ENCODE results near the gene CUL2.

CUL2 gene

DNA sequence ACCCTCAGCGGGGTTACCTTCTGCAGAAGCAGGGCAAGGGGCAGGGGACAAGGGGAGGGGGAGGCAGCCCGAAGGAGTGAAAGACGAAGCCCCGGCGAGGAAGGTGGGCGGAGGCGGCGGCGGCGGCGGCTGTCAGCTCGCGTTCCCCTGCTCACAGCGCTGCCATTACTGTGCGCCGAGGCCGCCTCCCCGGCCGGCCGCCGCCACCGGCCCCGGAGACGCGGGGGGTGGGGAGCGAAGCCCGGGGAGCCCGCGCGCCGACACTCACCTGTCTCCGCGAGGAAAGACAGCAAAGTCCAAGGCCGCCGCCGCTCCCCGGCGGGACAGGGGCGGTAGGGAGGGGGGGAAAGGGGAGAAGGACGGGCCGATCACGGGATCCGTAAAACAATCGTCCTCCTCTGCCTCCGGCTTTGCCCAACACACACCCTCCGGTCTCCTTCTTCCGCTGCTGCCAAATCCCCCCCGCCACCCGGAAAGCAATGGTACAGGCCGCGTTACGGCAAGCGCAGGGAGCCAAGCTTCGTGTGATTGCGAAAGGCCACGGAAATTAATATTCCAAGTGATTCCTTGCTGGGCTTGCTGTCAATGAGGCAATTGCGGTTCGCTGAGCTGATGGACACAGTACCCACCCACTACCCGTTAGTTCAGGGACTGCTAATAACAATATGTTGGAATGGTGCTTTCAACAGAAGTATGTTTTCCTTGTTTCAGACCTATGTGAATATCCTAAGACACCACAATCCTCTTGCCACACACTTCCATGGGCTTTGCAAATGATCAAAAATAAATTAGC is at the start of gene CUL2:
CUL2 (minus strand) TSS at position 180 of the 793 bp plus-strand sequence. CDS start 19,024 bp downstream, outside the sequence.
- peak; percentile 74 to 86 for DNase-seq (ENCODE audit: low read depth in 2 of 2, low spot score in 1 of 2)

DNA sequence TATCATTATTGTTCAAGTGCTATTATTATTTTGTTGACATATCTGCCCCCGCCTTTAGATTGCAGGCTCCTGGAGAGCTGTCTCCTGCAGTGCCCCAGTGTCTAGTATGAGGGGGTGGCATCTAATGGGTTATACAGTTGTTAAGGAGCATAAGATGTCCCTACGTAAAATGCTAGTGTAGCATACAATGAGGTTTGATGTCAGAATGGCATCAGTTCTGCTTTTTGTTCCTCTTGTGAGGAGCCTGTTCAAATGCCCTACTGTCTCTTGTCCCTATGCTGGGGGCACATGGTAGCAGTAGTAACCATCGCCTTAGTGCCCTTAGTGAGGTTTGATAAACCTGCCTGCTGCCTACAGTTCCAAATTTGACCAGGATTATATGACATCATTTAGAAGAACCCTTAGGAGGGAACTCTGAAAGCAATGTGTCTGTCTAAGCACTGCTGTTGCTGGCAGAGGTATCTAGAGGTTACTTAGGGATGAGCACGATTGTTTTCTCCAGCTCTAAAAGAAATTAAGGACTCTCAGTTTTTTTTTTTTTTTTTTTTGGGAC is 46.2 kb upstream of the CUL2 start:
- DNase-seq (ENCODE audit: low read depth in 2 of 2, low spot score in 1 of 2) = no peak

DNA sequence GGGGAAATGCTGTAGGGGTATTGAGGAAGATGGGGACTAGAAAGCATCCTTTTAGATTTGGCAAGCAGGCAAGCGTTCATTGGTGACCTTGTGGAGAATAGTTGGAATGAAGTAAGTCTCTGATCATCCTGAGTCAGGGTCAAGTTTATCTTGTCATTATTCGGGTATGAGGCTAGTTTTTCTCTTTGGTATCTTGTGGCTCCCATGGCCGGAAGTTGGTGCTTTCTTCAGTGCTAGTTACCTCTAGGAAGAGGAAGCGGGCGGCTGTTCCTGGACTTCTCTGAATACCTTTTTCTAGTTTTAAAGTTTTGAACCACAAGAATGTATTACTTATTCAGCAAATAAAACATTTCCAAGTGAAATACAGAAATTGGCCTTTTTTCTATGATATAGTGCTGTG is 45.7 kb upstream of the CUL2 start:
- DNase-seq (ENCODE audit: low read depth in 2 of 2, low spot score in 1 of 2) = no peak

DNA sequence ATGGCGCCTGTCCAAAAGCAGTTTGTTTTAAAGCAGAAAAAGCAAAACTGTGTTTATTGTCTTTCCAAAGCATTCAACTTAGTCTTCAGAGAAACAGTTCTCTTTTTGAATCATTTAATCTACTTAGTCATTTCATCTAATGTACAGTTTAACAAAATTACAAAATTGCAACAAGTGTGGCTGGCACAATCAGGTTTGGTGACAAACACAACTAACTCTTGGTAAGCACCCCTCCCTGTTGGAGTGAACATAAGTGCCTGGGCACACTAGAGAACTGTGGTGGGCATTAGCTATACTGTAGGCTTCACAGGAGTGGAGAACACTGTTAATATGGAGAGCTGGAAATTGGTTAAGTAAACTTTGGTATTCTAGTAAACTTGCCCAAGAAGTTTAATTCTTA is 43.4 kb upstream of the CUL2 start:
- no peak for DNase-seq (ENCODE audit: low read depth in 2 of 2, low spot score in 1 of 2)

DNA sequence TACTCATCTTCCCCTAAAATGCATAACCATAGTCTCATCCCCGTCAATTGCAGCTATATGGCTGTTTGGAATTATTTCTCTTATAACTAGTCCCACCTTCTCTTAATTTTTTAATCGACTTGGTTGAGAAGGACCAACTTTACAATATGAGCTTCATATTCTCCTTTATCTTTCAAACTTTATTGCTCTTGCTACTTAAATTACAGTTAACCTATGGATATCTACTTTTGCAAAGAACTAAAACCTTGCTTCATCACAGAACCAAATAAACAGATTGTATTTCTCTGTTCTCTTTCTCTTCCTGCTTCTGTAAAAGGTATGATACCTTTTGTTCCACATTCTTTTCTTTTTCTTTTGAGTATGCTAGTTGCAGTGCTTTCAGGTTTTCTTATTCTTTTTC is 42.6 kb upstream of the CUL2 start:
- DNase-seq (ENCODE audit: low read depth in 2 of 2, low spot score in 1 of 2) = no peak

DNA sequence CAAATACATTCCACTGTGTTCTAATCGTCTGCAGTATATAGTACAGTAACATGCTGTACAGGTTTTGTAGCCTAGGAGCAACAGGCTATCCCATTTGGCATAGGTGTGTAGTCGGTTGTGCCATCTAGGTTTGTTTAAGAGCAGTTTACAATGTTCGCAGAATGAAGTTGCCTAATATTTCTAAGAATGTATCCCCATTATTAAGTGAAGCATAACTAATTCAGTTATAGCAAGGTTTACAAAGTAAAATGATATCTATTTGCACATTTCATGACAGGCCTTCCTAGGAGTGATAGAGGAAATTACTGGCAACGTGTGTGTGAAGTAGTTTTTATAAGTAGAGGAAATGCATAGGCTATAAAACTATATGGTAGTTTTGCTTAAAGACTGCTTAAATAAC is 40.5 kb upstream of the CUL2 start:
- no peak for DNase-seq (ENCODE audit: low read depth in 2 of 2, low spot score in 1 of 2)

DNA sequence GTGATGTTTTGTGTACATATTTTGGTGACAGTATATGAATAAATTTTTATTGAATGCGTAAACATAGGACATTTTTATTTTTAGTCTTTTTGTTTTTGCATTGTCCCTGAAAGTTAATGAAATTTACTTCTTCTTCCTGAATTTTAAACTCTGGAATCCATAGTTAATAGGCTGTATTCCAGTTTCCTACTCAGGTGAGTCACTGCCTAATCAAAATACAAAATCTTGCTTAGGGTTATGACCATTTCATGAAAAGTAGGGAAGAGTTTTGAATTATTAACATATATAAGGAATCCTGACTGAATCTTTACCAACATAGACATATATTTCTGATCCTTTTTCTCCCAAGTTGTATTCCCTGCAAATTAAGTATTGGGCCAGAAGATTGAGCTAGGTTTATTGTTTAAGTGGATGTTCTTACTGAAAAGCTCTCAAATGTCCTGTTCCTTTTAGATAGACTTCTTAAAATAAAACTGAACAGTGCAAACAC is 39.1 kb upstream of the CUL2 start:
- DNase-seq (ENCODE audit: low read depth in 2 of 2, low spot score in 1 of 2) = no peak

DNA sequence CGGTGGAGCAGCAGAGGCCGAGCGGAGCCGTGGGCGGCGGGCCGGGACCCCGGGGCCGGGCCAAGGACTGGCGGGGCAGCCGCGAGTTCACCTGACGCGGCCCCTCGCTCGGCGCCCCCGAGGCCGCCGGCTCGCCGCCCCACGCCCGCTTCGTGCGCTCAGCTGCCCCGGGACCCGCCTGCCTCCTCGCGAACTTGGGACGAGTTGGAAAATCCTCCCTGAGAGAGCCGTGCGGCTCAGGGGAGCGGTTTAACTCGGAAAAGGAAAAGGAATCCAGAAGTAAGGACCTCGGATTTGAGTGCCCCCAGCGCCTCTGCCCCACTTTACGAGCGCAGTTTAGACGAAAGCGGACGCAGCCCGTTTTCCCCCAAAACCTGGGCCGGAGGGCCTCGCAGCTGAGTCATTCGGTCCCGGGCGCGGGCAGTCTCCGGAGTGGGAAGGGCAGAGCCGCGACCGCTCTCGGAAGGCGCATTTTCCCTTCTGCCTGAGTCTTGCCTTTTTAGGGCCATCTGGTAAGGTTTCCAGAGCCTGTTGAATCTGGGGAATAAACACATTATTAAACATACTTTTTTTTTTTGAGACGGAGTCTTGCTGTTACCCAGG is 37.2 kb upstream of the CUL2 start:
- DNase-seq (ENCODE audit: low read depth in 2 of 2, low spot score in 1 of 2) = peak; percentile 32 to 40

DNA sequence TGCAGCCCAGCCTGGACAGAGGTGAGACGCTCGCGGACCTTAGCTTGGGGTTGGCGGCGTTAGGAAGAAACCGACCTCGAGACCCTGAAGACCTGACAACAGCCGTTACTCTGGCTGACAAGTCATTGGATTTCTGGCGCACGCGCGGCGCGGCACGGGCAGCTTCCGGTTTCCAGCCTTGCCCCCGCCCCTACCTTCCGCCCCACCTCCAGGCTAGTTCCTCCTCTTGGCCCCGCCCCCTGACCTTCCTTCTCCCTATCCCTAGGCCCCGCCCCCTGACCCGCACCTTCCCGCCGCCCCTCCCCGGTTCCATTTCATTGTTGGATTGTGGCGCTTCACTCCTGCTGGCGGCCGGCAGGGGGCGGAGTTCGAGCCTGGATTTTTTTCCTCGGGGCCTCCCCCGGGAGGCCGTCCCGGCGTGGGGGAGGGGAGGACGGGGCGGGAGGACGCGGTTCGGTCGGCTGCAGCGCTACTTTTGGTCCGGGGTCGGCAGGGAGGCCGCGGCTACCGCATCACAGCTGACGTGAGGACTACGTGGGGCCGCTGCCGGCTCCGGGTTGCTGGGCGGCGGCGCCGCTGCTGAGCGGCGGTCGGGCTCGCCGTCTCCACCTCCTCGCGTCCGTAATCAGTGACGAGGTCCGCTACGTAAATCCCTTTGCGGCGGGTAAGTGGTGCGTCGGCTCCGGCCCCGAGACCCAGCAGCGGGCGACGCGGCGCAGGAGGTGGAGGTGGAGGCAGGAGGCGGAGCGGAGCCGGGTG is 36.6 kb upstream of the CUL2 start, which contains the start of gene CREM:
CREM (plus strand) TSS at position 317 of the 759 bp plus-strand sequence. CDS start 10,990 bp downstream, outside the sequence.
- DNase-seq (ENCODE audit: low read depth in 2 of 2, low spot score in 1 of 2) = peak; percentile 100

DNA sequence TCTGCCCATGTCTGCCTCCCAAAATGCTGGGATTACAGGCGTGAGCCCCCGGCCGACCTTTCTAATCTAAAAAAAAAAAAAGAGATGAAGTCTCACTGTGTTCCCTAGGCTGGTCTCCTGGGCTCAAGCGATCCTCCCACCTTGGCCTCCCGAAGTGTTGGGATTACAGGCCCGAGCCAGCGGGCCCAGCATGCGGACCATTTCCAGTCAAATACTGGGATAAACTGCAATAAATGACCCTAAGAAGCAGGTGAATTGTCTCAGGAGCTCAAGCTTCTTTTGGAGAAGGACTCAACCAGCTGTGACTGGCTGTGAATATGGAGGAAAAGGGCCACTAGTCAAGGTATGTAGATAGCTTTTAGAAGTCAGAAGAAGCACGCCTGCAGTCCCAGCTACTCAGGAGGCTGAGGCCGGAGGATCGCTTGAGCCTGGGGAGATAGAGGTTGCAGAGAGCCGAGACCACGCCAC is 36.0 kb upstream of the CUL2 start:
- DNase-seq (ENCODE audit: low read depth in 2 of 2, low spot score in 1 of 2) = no peak

DNA sequence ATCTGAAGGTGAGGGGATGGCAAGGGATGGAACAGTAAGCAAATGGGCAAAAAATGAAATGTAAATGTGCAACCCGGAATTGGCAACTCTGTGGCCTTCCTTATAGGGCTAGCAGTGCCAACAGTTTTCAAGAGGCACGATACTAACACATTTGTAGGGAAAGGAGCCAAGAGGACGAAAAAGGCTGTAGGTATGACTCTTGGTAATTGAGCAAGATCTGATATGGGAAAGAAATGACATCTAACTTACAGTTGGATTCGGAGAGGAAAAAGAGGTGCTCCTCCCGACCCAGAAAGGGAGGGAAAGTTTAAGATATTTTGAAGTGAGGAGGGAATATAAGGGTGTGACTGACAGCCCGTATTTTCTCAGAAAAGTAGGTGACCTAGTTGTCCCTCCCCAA is 34.4 kb upstream of the CUL2 start:
- DNase-seq (ENCODE audit: low read depth in 2 of 2, low spot score in 1 of 2) = no peak

DNA sequence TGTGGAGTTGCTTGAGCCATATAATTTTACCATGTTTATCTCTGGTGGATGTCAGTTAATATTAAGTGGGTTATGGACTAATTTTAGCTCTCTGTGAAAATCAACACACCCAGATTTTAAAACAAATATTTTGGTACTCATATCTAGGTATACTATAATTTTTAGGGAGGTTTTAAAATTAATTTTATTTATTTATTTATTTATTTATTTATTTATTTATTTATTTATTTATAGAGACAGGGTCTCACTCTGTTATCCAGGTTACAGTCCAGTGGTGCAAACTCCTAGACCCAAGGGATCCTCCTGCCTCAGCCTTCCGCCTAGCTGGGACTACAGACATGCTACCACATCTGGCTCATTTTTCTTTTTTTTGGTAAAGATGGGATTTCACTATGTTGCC is 29.2 kb upstream of the CUL2 start:
- no peak for DNase-seq (ENCODE audit: low read depth in 2 of 2, low spot score in 1 of 2)

DNA sequence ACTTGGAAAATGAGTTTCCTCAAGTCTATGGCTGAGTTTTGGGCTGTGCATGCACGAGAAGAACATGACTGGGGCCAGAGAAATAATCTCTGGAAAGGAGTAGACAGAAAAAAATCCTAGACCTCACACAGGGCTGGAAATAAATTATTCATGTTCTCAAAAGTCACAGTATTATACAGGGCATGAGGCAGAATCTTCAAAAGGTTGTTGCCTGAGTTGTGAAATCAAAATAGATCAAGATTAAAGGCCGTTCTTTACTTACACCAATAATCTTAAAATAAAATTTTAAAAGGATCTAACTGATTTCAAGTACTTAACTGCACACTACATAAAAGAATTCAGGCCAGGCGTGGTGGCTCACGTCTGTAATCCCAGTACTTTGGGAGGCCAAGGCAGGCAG is 22.4 kb upstream of the CUL2 start:
- DNase-seq (ENCODE audit: low read depth in 2 of 2, low spot score in 1 of 2) = no peak

DNA sequence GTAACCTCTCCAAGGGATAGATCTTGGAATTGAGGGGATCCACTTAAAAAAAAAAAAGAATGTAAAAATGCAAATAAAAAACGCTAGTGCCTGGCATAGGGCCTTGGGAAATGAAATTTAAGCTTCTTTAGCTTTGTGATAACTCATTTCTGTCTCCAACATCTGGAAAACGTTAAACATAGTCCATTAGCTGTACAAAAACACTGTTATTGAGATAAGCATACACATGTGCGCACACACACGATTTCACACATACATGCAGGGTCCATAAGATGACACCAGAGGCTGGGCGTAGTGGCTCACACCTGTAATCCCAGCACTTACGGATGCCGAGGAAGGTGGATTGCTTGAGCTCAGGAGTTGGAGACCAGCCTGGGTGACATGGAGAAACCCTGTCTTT is 13.7 kb upstream of the CUL2 start:
- no peak for DNase-seq (ENCODE audit: low read depth in 2 of 2, low spot score in 1 of 2)

DNA sequence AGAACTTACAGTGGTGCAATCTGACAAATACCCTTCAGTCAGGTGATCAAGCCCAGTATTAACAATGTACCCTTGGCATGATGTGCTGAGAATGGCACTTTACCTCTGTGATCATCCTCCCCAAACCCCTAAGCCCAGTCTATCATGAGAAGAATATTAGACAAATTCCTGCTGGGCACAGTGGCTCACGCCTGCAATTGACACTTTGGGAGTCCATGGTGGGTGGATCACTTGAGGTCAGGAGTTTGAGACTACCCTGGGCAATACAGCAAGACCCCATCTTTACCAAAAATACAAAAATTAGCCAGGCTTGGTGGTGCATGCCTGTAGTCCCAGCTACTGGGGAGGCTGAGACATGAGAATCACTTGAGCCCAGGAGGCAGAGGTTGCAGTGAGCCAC is 7.4 kb upstream of the CUL2 start:
- DNase-seq (ENCODE audit: low read depth in 2 of 2, low spot score in 1 of 2) = no peak

DNA sequence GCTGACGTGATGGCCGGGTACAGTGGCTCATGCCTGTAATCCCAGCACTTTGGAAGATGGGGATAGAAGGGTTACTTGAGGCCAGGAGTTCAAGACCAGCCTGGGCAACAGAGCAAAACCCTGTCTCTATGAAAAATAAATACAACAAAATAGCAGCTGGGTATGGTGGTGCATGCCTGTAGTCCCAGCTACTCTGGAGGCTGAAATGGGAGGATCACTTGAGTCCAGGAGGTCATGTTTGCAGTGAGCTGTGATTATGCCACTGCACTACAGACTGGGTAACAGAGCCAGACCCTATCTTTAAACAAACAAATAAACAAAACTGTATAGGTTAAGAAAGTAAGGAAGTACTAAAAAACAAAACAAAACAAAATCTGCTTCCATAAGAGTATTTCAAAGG is 6.2 kb upstream of the CUL2 start:
- DNase-seq (ENCODE audit: low read depth in 2 of 2, low spot score in 1 of 2) = no peak

DNA sequence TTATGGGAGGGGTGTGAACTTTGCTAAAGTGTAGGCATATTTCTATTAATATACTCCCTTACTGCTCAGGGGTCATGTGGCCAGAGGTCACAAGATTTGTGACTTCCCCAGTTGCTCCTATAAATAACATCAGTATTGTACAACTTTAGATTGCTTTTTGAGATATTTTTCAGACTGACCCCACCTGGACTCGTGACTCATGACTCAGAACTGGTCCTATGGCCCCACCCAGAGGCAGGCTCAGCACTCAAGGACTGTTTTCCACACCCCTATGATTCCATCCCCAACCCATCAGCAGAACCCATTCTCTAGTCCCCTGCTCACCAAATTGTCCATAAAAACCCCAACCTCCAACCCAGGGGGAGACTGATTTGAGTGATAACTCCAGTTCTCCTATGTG is 2.7 kb upstream of the CUL2 start:
- DNase-seq (ENCODE audit: low read depth in 2 of 2, low spot score in 1 of 2) = no peak

DNA sequence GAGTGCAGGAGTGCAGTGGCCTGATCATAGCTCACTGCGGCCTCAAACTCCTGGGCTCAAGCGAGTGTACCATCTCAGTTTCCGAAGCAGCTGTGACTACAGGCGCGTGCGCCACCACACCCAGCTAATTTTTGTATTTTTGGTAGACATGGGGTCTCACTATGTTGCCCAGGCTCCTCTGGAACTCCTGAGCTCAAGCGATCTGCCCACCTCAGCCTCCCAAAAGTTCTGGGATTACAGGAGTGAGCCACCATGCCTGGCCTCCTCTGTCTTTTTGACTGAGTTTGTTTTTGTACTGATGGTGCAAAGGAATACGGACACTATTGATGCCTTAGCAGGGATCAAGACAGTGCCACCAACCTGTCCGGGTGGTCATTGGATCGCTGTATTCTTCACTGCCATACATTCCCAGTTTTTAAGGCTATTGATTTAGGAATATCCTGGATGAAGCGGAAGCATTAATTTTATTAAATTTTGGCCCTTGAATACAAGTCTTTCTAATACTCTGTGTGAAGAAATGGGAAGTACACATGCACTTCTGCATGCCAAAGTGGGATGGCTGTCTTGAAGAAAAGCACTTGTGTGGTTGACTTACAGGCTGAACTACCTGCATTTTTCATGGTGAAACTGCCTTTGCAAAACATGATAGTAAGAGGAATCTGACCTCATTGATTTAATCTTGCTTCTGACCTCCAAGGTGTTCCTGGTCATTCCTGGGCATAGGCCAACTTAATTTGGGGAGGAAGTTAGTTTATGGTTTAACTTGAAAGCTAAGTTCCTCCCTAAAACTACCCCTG is 2.1 kb upstream of the CUL2 start:
- DNase-seq (ENCODE audit: low read depth in 2 of 2, low spot score in 1 of 2) = no peak

DNA sequence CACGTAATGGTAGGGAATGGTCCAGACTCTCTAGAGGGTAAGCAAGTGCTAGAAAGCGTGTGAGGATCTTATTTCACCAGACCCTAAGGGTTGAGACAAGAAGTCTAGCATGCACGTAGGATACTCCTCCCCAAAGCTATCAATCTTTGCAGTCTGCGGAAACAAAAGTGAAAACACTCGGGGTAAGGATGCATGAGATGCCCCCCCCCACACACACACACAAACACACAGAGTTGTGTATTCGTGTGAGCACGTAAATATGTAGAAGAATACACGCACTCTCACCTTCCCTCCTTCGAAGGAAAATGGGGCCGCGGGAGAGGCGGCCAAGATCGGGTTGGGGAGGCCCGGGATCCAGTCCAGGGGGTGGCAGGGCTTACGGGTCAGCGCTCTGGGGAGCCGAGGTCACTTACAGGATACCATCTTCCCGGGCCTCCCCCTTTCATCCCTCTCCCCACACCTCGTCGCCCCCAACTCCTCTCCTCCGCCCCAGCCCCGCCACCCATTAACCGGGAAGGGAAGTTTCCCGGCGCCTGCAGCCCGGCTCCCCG is 455 bp downstream of the CUL2 start:
- DNase-seq (ENCODE audit: low read depth in 2 of 2, low spot score in 1 of 2) = no peak

DNA sequence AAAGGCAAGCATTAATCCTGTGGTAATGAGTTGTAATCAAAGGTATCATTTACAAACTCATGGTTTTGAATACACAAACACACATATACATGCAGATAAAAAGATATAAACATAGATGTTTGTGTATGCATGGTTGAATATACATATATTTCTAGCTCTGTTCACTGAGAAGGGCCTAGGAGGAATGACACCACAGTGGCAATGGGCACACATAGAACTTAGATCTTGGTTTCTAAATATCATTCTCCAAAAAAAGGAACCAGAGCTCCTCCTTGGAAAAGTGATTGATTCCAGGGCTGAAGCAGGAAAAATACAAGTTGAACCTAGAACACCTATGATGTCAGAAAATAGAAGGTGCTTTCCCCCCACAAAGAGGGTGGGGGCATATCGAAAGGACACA is 6.9 kb downstream of the CUL2 start:
- DNase-seq (ENCODE audit: low read depth in 2 of 2, low spot score in 1 of 2) = no peak

Data from stimulated activated CD8-positive, alpha-beta memory T cell treated with anti-CD3 and anti-CD28 coated beads, Interleukin-4, amount 100 ng/mL, for 1 hour (primary cell).